T-helper 2 cell treated with Interferon-gamma antibody and Interleukin-4, amounts not matched to agents 5 μg/mL and 100 μg/mL, for 36 hours (primary cell): ENCODE measurements around the gene RIMKLB.
"Not testable (repeated sequence)": the region's sequence is repeated elsewhere in the genome, so short reads cannot be mapped to it uniquely, and the experiment has no call there.

Source experiments
- DNase-seq: peaks from one replicate; pipeline ENCODE4 v3.0.0; 2021; ENCODE audit warnings: low spot score
- H3K27ac Mint-ChIP-seq: one replicate; pipeline ENCODE4 v1.8.0; 2021; ENCODE audit warnings: mild to moderate bottlenecking, mixed read lengths
- H3K27me3 Mint-ChIP-seq: one replicate; pipeline ENCODE4 v1.8.0; 2021; ENCODE audit warnings: low read depth, mixed read lengths
- H3K36me3 Mint-ChIP-seq: one replicate; pipeline ENCODE4 v1.8.0; 2021; ENCODE audit warnings: low read depth, mixed read lengths
- H3K4me1 Mint-ChIP-seq: one replicate; pipeline ENCODE4 v1.8.0; 2021; ENCODE audit warnings: low read depth, mixed read lengths
- H3K4me3 Mint-ChIP-seq: one replicate; pipeline ENCODE4 v1.8.0; 2022; ENCODE audit warnings: mild to moderate bottlenecking, moderate library complexity, mixed read lengths
- H3K9me3 Mint-ChIP-seq: one replicate; pipeline ENCODE4 v1.8.0; 2021; ENCODE audit warnings: mixed read lengths

The RIMKLB gene

DNA sequence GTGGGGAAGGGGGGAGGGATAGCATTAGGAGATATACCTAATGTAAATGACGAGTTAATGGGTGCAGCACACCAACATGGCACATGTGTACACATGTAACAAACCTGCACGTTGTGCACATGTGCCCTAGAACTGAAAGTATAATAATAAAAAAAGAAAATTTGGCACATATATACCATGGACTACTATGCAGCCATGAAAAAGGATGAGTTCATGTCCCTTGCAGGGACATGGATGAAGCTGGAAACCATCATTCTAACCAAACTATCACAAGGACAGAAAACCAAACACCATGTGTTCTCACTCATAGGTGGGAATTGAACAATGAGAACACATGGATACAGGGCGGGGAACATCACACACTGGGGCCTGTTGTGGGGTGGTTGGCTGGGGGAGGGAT, 103.4 kb downstream of the RIMKLB start:
- H3K4me3 Mint-ChIP-seq, H3K27me3 Mint-ChIP-seq, H3K27ac Mint-ChIP-seq, H3K9me3 Mint-ChIP-seq, H3K36me3 Mint-ChIP-seq, H3K4me1 Mint-ChIP-seq, DNase-seq: not testable (repeated sequence)

DNA sequence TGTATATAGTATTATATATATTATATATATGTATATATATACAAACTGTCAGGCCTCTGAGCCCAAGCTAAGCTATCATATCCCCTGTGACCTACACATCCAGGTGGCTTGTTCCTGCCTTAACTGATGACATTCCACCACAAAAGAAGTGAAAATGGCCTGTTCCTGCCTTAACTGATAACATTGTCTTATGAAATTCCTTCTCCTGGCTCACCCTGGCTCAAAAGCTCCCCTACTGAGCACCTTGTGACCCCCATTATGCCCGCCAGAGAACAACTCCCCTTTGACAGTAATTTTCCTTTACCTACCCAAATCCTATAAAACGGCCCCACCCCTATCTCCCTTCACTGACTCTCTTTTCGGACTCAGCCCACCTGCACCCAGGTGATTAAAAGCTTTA, 107.0 kb downstream of the RIMKLB start:
- not testable (repeated sequence) for H3K4me1 Mint-ChIP-seq, H3K36me3 Mint-ChIP-seq, H3K9me3 Mint-ChIP-seq, H3K27ac Mint-ChIP-seq, DNase-seq, H3K4me3 Mint-ChIP-seq, H3K27me3 Mint-ChIP-seq

DNA sequence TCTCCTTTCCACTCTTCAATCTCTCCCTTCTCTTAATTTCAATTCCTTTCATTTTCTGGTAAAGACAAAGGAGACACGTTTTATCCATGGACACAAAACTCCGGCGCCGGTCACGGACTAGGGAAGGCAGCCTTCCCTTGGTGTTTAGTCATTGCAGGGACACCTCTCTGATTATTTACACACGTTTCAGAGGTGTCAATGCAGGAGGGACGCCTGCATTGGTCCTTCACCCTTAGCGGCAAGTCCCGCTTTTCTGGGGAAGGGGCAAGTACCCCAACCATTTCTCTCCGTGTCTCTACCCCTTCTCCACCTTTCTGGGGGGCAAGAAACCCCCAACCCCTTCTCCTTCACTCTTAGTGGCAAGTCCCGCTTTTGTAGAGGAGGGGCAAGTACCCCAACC, 107.7 kb downstream of the RIMKLB start:
- not testable (repeated sequence) for H3K27ac Mint-ChIP-seq, H3K4me1 Mint-ChIP-seq, H3K36me3 Mint-ChIP-seq, DNase-seq, H3K4me3 Mint-ChIP-seq, H3K9me3 Mint-ChIP-seq, H3K27me3 Mint-ChIP-seq

DNA sequence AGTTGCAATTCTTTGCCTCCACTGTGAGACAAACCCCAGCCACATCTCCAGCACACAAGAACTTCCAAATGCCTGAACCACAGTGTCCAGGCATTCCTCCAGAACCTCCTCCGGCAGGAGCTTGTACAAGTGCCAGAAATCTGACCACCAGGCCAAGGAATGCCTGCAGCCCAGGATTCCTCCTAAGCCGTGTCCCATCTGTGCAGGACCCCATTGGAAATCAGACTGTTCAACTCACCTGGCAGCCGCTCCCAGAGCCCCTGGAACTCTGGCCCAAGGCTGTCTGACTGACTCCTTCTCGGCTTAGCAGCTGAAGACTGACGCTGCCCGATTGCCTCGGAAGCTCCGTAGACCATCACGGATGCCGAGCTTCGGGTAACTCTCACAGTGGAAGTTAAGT, 109.3 kb downstream of the RIMKLB start:
- not testable (repeated sequence) for H3K4me1 Mint-ChIP-seq

DNA sequence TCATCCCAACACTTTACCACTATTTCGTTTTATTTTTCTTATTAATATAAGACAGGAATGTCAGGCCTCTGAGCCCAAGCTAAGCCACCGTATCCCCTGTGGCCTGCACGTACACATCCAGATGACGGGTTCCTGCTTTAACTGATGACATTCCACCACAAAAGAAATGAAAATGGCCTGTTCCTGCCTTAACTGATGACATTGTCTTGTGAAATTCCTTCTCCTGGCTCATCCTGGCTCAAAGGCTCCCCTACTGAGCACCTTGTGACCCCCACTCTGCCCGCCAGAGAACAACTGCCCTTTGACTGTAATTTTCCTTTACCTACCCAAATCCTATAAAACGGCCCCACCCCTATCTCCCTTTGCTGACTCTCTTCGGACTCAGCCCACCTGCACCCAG, 112.3 kb downstream of the RIMKLB start:
- not testable (repeated sequence) for H3K27me3 Mint-ChIP-seq, H3K9me3 Mint-ChIP-seq, DNase-seq, H3K4me3 Mint-ChIP-seq, H3K4me1 Mint-ChIP-seq, H3K27ac Mint-ChIP-seq, H3K36me3 Mint-ChIP-seq

More for the DNA sequence above, 109.3 kb downstream of the RIMKLB start:
- not testable (repeated sequence) for H3K27me3 Mint-ChIP-seq, H3K36me3 Mint-ChIP-seq, DNase-seq, H3K27ac Mint-ChIP-seq, H3K4me3 Mint-ChIP-seq, H3K9me3 Mint-ChIP-seq

DNA sequence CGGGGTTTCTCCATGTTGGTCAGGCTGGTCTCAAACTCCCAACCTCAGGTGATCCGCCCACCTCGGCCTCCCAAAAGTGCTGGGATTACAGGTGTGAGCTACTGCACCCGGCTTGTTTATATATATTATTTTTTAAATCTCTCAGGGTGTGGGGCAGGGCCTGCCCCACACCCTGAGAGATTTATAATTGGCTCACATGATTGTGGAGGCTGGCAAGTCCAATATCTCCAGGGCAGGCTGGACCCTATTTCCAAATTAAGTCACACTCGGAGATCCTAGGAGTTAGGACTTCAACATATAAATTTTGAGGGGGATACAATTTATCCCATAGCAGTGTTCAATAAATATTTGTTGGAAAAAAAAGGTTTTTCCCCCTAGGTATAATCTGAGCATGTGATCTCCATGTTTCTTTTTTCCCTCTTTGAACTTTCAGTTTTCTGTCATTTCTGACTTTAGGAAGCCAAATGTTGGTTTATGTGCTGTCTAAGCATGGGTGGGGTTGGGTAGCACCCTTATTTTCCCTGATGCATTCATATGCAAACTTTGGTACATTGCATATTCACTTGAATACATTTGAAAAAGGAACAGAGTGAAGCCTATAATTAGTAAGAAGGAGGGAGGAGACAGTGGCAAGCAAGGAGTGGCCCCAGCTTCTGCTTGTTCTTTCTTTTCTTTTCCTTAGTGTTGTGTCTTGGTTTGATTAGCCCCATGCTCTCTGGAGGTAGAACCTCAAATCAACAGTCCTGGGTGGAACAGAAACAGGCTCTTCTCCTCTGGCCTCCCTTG, 116.0 kb downstream of the RIMKLB start:
- Mint-ChIP-seq H3K4me3 (no peak overlapping the region), H3K9me3 (no peaks in the 10 kb centered on the region), H3K4me1 (no peaks in the 10 kb centered on the region), H3K36me3 (no peaks in the 10 kb centered on the region), H3K27ac (no peak overlapping the region), H3K27me3 (no peaks in the 10 kb centered on the region)
- no peak for DNase-seq

DNA sequence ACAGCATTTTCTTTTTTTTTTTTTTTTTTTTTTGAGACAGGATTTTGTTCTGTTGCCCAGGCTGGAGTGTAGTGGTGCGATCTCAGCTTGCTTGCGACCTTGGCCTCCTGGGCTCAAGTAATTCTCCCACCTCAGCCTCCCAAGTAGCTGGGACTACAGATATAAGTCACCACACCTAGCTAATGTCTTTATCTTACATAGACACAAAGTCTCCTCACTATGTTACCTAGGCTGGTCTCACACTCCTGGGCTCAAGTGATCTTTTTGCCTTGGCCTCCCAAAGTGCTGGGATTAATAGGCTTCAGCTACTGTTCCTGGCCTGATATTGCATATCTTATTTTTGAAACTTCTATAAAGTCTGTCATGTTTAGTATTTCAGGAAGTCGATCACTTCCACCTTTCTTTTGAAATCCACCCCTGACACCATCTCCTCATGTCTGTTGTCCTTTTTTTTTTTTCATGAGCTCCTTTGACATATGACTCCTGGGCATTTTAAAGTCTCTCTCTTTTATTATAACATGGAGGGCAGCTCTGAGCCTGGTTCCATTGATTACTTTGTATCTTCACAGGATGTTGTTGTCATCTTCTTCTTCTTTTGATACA, 118.8 kb downstream of the RIMKLB start:
- Mint-ChIP-seq H3K36me3 (no peaks in the 10 kb centered on the region), H3K27ac (no peak overlapping the region), H3K9me3 (no peaks in the 10 kb centered on the region), H3K27me3 (no peaks in the 10 kb centered on the region), H3K4me3 (no peak overlapping the region), H3K4me1 (no peaks in the 10 kb centered on the region)
- no peak for DNase-seq

DNA sequence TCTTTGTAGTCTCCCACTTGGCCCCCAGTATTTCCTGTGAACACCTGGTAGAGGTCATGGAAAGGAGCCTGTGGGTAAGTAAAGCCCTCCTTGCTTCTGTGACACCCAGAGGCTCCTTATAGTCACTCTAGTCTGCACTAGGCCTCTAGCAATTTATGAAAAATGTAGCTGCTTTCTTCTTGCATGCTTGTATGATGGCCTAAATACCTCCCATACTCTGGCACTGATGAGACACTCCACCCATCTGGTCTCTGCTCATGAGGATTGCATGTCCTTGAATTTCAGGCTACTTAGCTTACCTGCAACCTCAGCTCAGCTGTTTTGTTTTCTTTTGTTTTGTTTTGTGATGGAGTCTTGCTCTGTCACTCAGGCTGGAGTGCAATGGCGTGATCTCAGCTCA, 120.1 kb downstream of the RIMKLB start:
- DNase-seq: no peak
- Mint-ChIP-seq H3K27me3 (no peaks in the 10 kb centered on the region), H3K4me3 (no peak overlapping the region), H3K27ac (no peak overlapping the region), H3K36me3 (no peaks in the 10 kb centered on the region), H3K4me1 (no peaks in the 10 kb centered on the region), H3K9me3 (no peaks in the 10 kb centered on the region)

DNA sequence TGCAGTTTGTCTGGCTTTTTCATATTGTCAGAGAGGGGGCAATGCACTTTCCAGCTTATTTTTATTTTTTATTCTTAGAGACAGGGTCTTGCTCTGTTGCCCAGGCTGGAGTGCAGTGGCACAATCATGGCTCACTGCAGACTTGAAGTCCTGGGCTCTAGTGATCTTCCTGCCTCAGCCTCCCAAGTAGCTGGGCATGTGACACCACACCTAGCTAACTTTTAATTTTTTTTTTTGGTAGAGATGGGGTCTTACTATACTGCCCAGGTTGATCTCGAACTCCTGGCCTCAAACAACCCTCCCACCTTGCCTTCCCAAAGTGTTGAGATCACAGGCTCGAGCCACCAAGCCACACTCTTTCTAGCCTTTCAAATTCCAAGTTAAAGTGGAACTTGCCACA, 120.7 kb downstream of the RIMKLB start:
- no peak for DNase-seq
- Mint-ChIP-seq H3K36me3 (no peaks in the 10 kb centered on the region), H3K4me1 (no peaks in the 10 kb centered on the region), H3K4me3 (no peak overlapping the region), H3K9me3 (no peaks in the 10 kb centered on the region), H3K27ac (no peak overlapping the region), H3K27me3 (no peaks in the 10 kb centered on the region)

DNA sequence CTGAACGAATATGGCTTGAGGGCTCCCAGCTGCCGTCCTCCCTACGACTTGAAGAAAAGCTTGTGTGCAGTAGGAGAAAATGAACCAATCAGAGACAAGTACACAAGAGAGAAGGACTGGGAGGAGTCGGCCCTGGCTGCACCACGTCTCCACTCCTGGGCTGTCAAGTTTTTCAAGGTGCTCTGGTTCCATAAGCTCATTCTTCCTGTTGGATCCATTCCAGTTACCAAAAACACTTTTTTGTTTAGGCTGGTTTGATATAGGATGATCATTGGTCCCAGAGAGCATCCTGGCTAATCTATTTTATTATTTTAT, 121.8 kb downstream of the RIMKLB start:
- Mint-ChIP-seq H3K27ac (no peak overlapping the region), H3K9me3 (no peaks in the 10 kb centered on the region), H3K4me3 (no peak overlapping the region), H3K36me3 (no peaks in the 10 kb centered on the region), H3K27me3 (no peaks in the 10 kb centered on the region), H3K4me1 (no peaks in the 10 kb centered on the region)
- DNase-seq: no peak

DNA sequence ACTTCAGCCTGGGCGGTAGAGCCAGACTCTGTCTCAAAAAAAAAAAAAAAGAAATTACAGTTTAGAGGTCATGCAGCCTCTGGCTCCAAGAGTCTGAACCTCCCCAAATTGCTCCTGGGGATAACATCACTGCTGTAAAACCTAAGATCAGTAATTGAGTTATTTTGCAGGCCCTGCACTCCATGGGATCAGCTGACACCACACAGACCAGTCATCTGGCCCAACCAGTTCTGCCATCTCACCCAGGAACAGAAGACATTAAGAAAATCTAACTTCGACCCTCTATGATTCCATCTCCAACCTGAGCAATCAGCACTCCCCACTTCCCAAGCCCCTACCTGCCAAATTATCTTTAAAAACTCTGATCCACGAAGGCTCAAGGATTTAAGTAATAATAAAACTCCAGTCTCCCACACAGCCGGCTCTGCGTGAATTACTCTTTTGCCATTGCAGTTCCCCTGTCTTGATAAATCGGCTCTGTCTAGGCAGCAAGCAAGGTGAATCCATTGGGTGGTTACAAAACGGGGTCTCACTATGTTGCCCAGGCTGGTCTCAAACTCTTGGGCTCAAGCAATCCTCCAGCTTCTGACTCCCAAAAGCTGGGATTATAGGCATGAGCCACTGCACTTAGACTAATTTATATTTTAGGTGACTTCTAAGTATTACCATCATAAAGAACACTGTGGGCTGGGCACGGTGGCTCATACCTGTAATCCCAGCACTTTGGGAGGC, 123.1 kb downstream of the RIMKLB start:
- not testable (repeated sequence) for DNase-seq, H3K36me3 Mint-ChIP-seq, H3K4me1 Mint-ChIP-seq, H3K4me3 Mint-ChIP-seq, H3K9me3 Mint-ChIP-seq, H3K27me3 Mint-ChIP-seq, H3K27ac Mint-ChIP-seq

DNA sequence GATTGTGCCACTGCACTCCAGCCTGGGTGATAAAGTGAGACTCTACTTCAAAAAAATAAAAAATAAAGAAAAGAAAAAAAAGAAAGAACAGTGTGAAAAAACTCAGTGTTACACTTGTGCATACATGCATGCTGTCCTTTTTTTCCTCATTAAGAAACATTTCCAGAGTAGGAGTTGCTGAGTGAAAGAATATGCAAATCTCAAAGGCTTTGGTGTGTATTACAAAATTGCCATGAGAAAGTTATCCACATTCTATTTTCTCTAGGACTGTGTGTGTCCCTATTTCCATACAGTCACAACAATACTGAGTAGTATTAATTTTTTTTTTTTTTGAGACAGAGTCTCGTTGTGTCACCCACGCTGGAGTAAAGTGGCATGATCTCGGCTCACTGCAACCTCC, 123.8 kb downstream of the RIMKLB start:
- Mint-ChIP-seq H3K36me3 (no peaks in the 10 kb centered on the region), H3K27ac (no peak overlapping the region), H3K4me3 (no peak overlapping the region), H3K9me3 (no peaks in the 10 kb centered on the region), H3K4me1 (no peaks in the 10 kb centered on the region), H3K27me3 (no peaks in the 10 kb centered on the region)
- no peak for DNase-seq

DNA sequence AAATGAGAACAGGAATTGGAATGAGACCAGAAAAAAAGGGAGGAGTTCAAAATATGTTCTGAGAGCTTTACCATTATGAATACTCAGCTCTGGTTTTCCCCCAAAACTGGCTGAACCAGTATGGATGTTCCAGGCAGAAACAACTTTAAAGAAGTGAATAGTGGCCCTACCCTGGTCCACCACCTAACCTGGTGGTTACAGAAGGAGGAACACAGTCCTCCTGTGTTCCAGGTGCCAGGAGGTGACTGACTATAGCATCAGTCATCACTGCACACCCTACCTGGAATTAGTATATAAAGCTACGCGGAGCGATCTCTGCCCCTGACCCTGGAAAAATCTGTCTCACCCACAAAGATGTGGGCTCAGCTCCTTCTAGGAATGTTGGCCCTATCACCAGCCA, 124.5 kb downstream of the RIMKLB start, which contains the start of gene A2ML1:
TSS of gene A2ML1 (plus strand) at position 324 of the 400 bp plus-strand sequence. CDS start at position 355, 31 bp downstream.
- Mint-ChIP-seq H3K27me3 (no peaks in the 10 kb centered on the region), H3K4me1 (peaks cover under 1% of the 10 kb centered on the region), H3K36me3 (no peaks in the 10 kb centered on the region), H3K4me3 (no peak within 1 kb of the TSS), H3K27ac (no peak within 1 kb of the TSS), H3K9me3 (no peaks in the 10 kb centered on the region)
- no peak for DNase-seq

DNA sequence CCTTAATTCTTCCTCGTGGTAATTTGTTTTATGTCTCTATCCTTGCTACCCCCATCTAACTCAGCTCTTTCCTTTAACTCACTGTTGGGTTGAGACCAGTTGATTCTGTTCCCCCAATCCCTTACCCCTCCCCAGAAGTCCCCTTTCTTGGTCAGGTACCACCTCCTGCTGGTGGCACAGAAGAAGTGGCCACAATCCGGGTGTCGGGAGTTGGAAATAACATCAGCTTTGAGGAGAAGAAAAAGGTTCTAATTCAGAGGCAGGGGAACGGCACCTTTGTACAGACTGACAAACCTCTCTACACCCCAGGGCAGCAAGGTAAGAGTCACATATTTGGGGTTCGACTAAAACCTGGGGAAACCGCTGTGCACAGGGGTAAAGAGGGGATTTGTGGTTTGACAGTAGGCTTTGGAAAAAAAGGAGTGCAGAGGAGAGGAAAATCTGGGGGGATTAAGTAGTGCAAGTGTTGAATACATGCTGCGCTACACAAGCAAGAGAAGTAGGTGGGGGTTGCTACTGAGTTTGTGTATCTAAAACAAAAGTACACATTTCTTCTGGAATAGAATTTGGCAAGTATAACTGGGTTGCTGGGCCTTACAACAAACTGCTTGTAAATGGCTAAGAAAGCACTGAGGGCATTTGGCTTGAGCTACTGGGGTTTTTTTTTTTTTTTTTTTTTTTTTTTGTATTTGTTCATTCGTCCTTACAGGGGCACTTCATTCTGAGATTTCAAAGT, 125.9 kb downstream of the RIMKLB start:
- no peaks in the 10 kb centered on the region for H3K36me3 Mint-ChIP-seq
- no peaks in the 10 kb centered on the region for H3K27me3 Mint-ChIP-seq
- DNase-seq: no peak
- no peak overlapping the region for H3K4me3 Mint-ChIP-seq
- H3K9me3 Mint-ChIP-seq: no peaks in the 10 kb centered on the region
- H3K4me1 Mint-ChIP-seq: peaks cover 3% of the 10 kb centered on the region
- no peak overlapping the region for H3K27ac Mint-ChIP-seq
